Endothelial cell of umbilical vein (primary cell): ENCODE results near the gene AKT1. TPM values are rescaled to one million over a fixed set of nuclear protein-coding genes. Genes with fewer than 3 reads are reported as not detected.

Source experiments
- BruUV-seq: library from RNA; stranded (reverse); fragments of 400-500 nt; replicated peaks from 2 replicates; lab custom pipeline; 2021; lab: Mats Ljungman, UMichigan
- CTCF ChIA-PET: fragments of 300-600, 350-600 bp; sonication (Branson Sonifier 250); formaldehyde crosslinking; loops from one replicate; lab custom pipeline; 2021; ENCODE audit warnings: antibody characterized with exemption, inconsistent platforms; lab: Charles Lee
- POLR2A ChIA-PET: fragments of 300-600, 350-600 bp; sonication (Branson Sonifier 250); formaldehyde crosslinking; loops from one replicate; lab custom pipeline; 2021; ENCODE audit warnings: antibody characterized with exemption, inconsistent platforms; lab: Charles Lee
- DNase-seq: peaks from one replicate; pipeline ENCODE4 v3.0.0-alpha.2; 2011; ENCODE audit warnings: low read depth, low spot score
- FAIRE-seq: peaks from 2 replicates; lab custom pipeline; 2011; peaks lifted over from hg19 to GRCh38; lab: Jason Lieb, UNC
- H2AFZ ChIP-seq: 2 replicates; pipeline ENCODE4 v1.6.0; 2012; ENCODE audit warnings: low read depth, low read length, control low read depth, inconsistent platforms
- H3K27ac ChIP-seq: 2 replicates; pipeline ENCODE4 v1.5.1; 2011; ENCODE audit warnings: low read depth, mild to moderate bottlenecking, control low read depth, low read length, moderate library complexity; ENCODE audit not compliant: insufficient read depth
- H3K27me3 ChIP-seq, 2 experiments: 2 replicates each; pipeline versions ENCODE4 v1.6.0 to v1.6.1; 2011; ENCODE audit warnings: low read length in 2 of 2, mixed read lengths in 1 of 2; ENCODE audit not compliant: control insufficient read depth in 2 of 2, insufficient read depth in 2 of 2
- H3K36me3 ChIP-seq, 2 experiments: 2 replicates in 1 of 2; 3 replicates in 1 of 2; pipeline ENCODE4 v1.5.1; 2011; ENCODE audit warnings: low read length in 2 of 2, mild to moderate bottlenecking in 1 of 2, moderate library complexity in 1 of 2; ENCODE audit not compliant: control insufficient read depth in 2 of 2, insufficient read depth in 2 of 2; ENCODE audit errors: extremely low read depth in 1 of 2
- H3K4me1 ChIP-seq: 3 replicates; pipeline ENCODE4 v1.5.1; 2011; ENCODE audit warnings: mild to moderate bottlenecking, low read length; ENCODE audit not compliant: control insufficient read depth, insufficient read depth; ENCODE audit errors: extremely low read depth
- H3K4me2 ChIP-seq: 2 replicates; pipeline ENCODE4 v1.6.1; 2011; ENCODE audit warnings: low read length, control low read depth, mixed read lengths; ENCODE audit not compliant: insufficient read depth
- H3K4me3 ChIP-seq, 3 experiments: fragments of 200-600 bp in 1 of 3; sonication (generic), shearing (Covaris generic) in 1 of 3; replicated peaks in 1 of 3; 2 replicates each; pipeline ENCODE4 v1.5.1; 2011 to 2016; ENCODE audit warnings: control low read depth in 3 of 3, low read length in 3 of 3, mild to moderate bottlenecking in 2 of 3, inconsistent platforms in 1 of 3, low read depth in 1 of 3, moderate library complexity in 1 of 3; ENCODE audit not compliant: insufficient read depth in 1 of 3
- H3K79me2 ChIP-seq: 2 replicates; pipeline ENCODE4 v1.6.0; 2012; ENCODE audit warnings: low read length, inconsistent platforms; ENCODE audit not compliant: control insufficient read depth, insufficient read depth
- H3K9ac ChIP-seq: replicated peaks from 2 replicates; pipeline ENCODE3; 2011; ENCODE audit warnings: low read length, control low read depth; ENCODE audit not compliant: insufficient read depth; ENCODE audit errors: extremely low read depth
- H3K9me1 ChIP-seq: replicated peaks from 3 replicates; pipeline ENCODE4 v1.6.0; 2011; ENCODE audit warnings: mild to moderate bottlenecking, low read length; ENCODE audit not compliant: control insufficient read depth, insufficient read depth; ENCODE audit errors: extremely low read depth
- H3K9me3 ChIP-seq: replicated peaks from 2 replicates; pipeline ENCODE4 v1.5.1; 2012; ENCODE audit warnings: low read length, inconsistent platforms; ENCODE audit not compliant: control insufficient read depth, insufficient read depth
- H4K20me1 ChIP-seq: replicated peaks from 2 replicates; pipeline ENCODE3; 2011; ENCODE audit warnings: mild to moderate bottlenecking, low read length; ENCODE audit not compliant: control insufficient read depth, insufficient read depth; ENCODE audit errors: extremely low read depth
- CTCF ChIP-seq, 2 donors: IDR thresholded peaks; 1 replicate in 1 of 2; 2 replicates in 1 of 2; pipeline ENCODE4 v1.5.1; 2011; ENCODE audit warnings: low read length in 2 of 2, mild to moderate bottlenecking in 2 of 2, moderate library complexity in 2 of 2, control low read depth in 1 of 2, inconsistent platforms in 1 of 2, low read depth in 1 of 2; ENCODE audit not compliant: insufficient read depth in 1 of 2; ENCODE audit errors: extremely low read depth in 1 of 2
- EZH2 ChIP-seq: IDR thresholded peaks from 2 replicates; pipeline ENCODE4 v1.6.1; 2012; ENCODE audit warnings: borderline replicate concordance, low read depth, mild to moderate bottlenecking, moderate library complexity, low read length, inconsistent platforms; ENCODE audit not compliant: severe bottlenecking
- FOS ChIP-seq: IDR thresholded peaks from 2 replicates; pipeline ENCODE4 v1.6.1; 2011; ENCODE audit warnings: mild to moderate bottlenecking, low read length, moderate library complexity, borderline replicate concordance; ENCODE audit not compliant: insufficient read depth
- GATA2 ChIP-seq: IDR thresholded peaks from 2 replicates; pipeline ENCODE4 v1.7.0; 2011; ENCODE audit warnings: low read depth, mild to moderate bottlenecking, moderate library complexity, mixed read lengths, low read length; ENCODE audit not compliant: insufficient read length, insufficient read depth
- JUN ChIP-seq: IDR thresholded peaks from 2 replicates; pipeline ENCODE4 v1.6.1; 2011; ENCODE audit warnings: borderline replicate concordance, low read depth; ENCODE audit not compliant: insufficient read length, insufficient read depth
- MAX ChIP-seq: IDR thresholded peaks from 2 replicates; pipeline ENCODE4 v1.6.1; 2011; ENCODE audit not compliant: insufficient read depth, insufficient read length
- MYC ChIP-seq: IDR thresholded peaks from one replicate; pipeline ENCODE4 v1.6.1; 2011; ENCODE audit warnings: mild to moderate bottlenecking, low read depth, low read length
- POLR2A ChIP-seq: IDR thresholded peaks from 2 replicates; pipeline ENCODE4 v1.6.1; 2012; ENCODE audit warnings: low read depth, mild to moderate bottlenecking, control low read depth, low read length
- POLR2AphosphoS5 ChIP-seq: IDR thresholded peaks from 2 replicates; pipeline ENCODE4 v1.6.1; 2012; ENCODE audit warnings: low read depth, mild to moderate bottlenecking, control low read depth, low read length, moderate library complexity; ENCODE audit not compliant: insufficient read depth
- dilution Hi-C: fragments of 300-500 bp; cut with MboI; formaldehyde crosslinking; loops from one replicate; pipeline ENCODE4 v1.15.0; 2019; ENCODE audit warnings: low sequenced_read_pairs; ENCODE audit not compliant: extremely low pct_ligation_motif_present
- intact Hi-C: fragments of 100-400 bp; cut with micrococcal nuclease; formaldehyde crosslinking; loops from one replicate; pipeline ENCODE4 v1.10.0; 2022
- polyA plus RNA-seq, 4 experiments: library from polyadenylated mRNA; depleted of rRNA in 3 of 4; stranded (reverse) in 3 of 4; unstranded in 1 of 4; fragments of >200 nt; gene quantifications; 2 replicates each; pipeline versions ENCODE4 v1.2.1 to v1.2.3, GENCODE V29; 2011 to 2012; ENCODE audit warnings: missing spikeins in 1 of 4
- total RNA-seq: library from RNA; stranded (reverse); gene quantifications from 2 replicates; pipeline ENCODE4 v1.2.3, GENCODE V29; 2021

Gene AKT1
- total and polyA plus RNA-seq, 2 donors (not counting 3 experiments of a cell fraction or from before 2014, with no cell fraction given), result 177 to 191 TPM

GRCh38 chr14:104782086-104782807 lies 13.3 kb downstream of the AKT1 start:
- no peaks in the 10 kb centered on the region for H3K4me1 ChIP-seq
- POLR2A ChIA-PET, result interaction anchor here (0.6 kb wide), 1 partner anchor 16 kb away, joined by 5 read pairs; no protein-coding TSS in a partner anchor
- H3K36me3 ChIP-seq, result peaks cover 2 to 11% of the 10 kb centered on the region in 2 experiments
- FAIRE-seq, result no peak
- no peaks in the 10 kb centered on the region for H4K20me1 ChIP-seq
- H3K4me3 ChIP-seq, result no peak overlapping the region
- H3K9me3 ChIP-seq, result no peaks in the 10 kb centered on the region
- no peak overlapping the region for H3K9ac ChIP-seq
- BruUV-seq, result no TSS peak
- no peaks in the 10 kb centered on the region for H3K9me1 ChIP-seq
- peaks cover 9% of the 10 kb centered on the region for H3K79me2 ChIP-seq
- CTCF ChIA-PET, result no interaction called here
- intact Hi-C loops, result no loop called here
- no peak overlapping the region for H3K27ac ChIP-seq
- H2AFZ ChIP-seq, result no peak overlapping the region
- TF ChIP-seq MAX (no peak), CTCF (IDR thresholded peaks at IDR 0.05; ENCODE audit: extremely low read depth in 1 of 2, insufficient read depth in 1 of 2, low read depth in 1 of 2, low read length in 2 of 2) (no peak), EZH2 (no peak), MYC (no peak), POLR2A (no peak), FOS (no peak), GATA2 (no peak), JUN (no peak), POLR2AphosphoS5 (no peak)
- H3K4me2 ChIP-seq, result no peak overlapping the region
- no peak for DNase-seq
- H3K27me3 ChIP-seq, result no peaks in the 10 kb centered on the region
- dilution Hi-C loops, result no loop called here
